OCI-LY3 (cell line): Measurements from ENCODE around the gene ANKRD34B.

ENCODE experiments used
- H2AFZ ChIP-seq: fragments of 200-600, 300-600 bp; shearing (Covaris generic); 2 replicates; pipeline ENCODE4 v1.6.0; 2014; ENCODE audit warnings: antibody characterized with exemption, low read depth, low read length
- H3K27ac ChIP-seq: fragments of 200-600, 300-600 bp; sonication (generic); 2 replicates; pipeline ENCODE4 v1.5.1; 2014; ENCODE audit warnings: mild to moderate bottlenecking, low read length, moderate library complexity, mixed read lengths
- H3K27me3 ChIP-seq: fragments of 200-600, 300-600 bp; sonication (generic); 2 replicates; pipeline ENCODE4 v1.6.1; 2014; ENCODE audit warnings: low read depth, low read length, mixed read lengths
- H3K36me3 ChIP-seq: fragments of 200-600, 300-600 bp; sonication (generic); replicated peaks from 2 replicates; pipeline ENCODE3; 2014; ENCODE audit warnings: low read depth, low read length, mixed read lengths
- H3K4me1 ChIP-seq: fragments of 300-600, 200-600 bp; sonication (generic); 2 replicates; pipeline ENCODE4 v1.6.1; 2014; ENCODE audit warnings: low read length, mixed read lengths
- H3K4me2 ChIP-seq: fragments of 200-600, 300-600 bp; sonication (generic); 2 replicates; pipeline ENCODE4 v1.6.1; 2014; ENCODE audit warnings: low read length, mixed read lengths
- H3K4me3 ChIP-seq: fragments of 300-600, 200-600 bp; sonication (generic); 2 replicates; pipeline ENCODE4 v1.5.1; 2014; ENCODE audit warnings: antibody characterized with exemption, mild to moderate bottlenecking, low read length, moderate library complexity
- H3K79me2 ChIP-seq: fragments of 300-600, 200-600 bp; shearing (Covaris generic); 2 replicates; pipeline ENCODE4 v1.6.1; 2014; ENCODE audit warnings: mild to moderate bottlenecking, low read length, mixed read lengths
- H3K9ac ChIP-seq: fragments of 300-600, 200-600 bp; shearing (Covaris generic); 2 replicates; pipeline ENCODE4 v1.6.0; 2014; ENCODE audit warnings: mild to moderate bottlenecking, low read length, moderate library complexity
- H3K9me3 ChIP-seq: fragments of 200-600, 300-600 bp; shearing (Covaris generic); 2 replicates; pipeline ENCODE4 v1.6.1; 2014; ENCODE audit warnings: low read length, mixed read lengths; ENCODE audit not compliant: insufficient read depth
- H4K20me1 ChIP-seq: fragments of 200-600, 300-600 bp; sonication (generic); 2 replicates; pipeline ENCODE4 v1.6.1; 2016; ENCODE audit warnings: low read length, mixed read lengths; ENCODE audit not compliant: insufficient read depth
- EZH2phosphoT487 ChIP-seq: fragments of 200-600 bp; shearing (Covaris generic); IDR thresholded peaks from 2 replicates; pipeline ENCODE4 v1.6.1; 2018; ENCODE audit warnings: antibody characterized with exemption, mixed run types, low read depth
- TF ChIP-seq, protein P1 (sequence below): fragments of 200-600, 300-600 bp; sonication (generic); IDR thresholded peaks from 2 replicates; pipeline ENCODE4 v1.5.1; 2014; ENCODE audit warnings: antibody characterized with exemption, low read length, low read depth

Gene ANKRD34B

DNA sequence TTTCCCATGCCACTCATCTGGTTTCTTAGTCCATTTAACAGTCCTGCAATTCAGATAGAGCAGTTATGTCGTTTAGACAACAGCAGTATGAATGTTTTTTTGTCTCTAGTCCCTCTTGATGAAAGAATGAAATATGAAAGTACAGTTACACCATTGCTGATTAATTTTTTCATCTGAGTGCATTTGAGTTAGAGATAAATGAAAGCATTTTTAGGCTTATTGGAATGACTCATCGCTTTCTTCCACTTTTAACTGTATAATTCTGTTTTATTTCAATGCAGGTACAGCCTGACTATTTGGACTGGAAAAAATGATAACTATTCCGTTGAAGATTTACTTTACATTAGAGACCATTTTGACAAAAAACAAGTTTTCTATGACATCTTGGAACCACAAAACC lies 28.7 kb downstream of the ANKRD34B start:
- Histone ChIP-seq H3K4me1 (peaks cover 5% of the 10 kb centered on the region), H2AFZ (no peak overlapping the region), H3K27me3 (no peaks in the 10 kb centered on the region), H3K9ac (no peak overlapping the region), H3K9me3 (no peaks in the 10 kb centered on the region), H3K4me3 (no peak overlapping the region), H3K27ac (no peak overlapping the region), H3K79me2 (no peaks in the 10 kb centered on the region), H3K36me3 (no peaks in the 10 kb centered on the region), H3K4me2 (no peak overlapping the region), H4K20me1 (no peaks in the 10 kb centered on the region)
- TF ChIP-seq EZH2phosphoT487: no peak
- TF ChIP-seq, protein P1, sequence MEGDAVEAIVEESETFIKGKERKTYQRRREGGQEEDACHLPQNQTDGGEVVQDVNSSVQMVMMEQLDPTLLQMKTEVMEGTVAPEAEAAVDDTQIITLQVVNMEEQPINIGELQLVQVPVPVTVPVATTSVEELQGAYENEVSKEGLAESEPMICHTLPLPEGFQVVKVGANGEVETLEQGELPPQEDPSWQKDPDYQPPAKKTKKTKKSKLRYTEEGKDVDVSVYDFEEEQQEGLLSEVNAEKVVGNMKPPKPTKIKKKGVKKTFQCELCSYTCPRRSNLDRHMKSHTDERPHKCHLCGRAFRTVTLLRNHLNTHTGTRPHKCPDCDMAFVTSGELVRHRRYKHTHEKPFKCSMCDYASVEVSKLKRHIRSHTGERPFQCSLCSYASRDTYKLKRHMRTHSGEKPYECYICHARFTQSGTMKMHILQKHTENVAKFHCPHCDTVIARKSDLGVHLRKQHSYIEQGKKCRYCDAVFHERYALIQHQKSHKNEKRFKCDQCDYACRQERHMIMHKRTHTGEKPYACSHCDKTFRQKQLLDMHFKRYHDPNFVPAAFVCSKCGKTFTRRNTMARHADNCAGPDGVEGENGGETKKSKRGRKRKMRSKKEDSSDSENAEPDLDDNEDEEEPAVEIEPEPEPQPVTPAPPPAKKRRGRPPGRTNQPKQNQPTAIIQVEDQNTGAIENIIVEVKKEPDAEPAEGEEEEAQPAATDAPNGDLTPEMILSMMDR: no peak

DNA sequence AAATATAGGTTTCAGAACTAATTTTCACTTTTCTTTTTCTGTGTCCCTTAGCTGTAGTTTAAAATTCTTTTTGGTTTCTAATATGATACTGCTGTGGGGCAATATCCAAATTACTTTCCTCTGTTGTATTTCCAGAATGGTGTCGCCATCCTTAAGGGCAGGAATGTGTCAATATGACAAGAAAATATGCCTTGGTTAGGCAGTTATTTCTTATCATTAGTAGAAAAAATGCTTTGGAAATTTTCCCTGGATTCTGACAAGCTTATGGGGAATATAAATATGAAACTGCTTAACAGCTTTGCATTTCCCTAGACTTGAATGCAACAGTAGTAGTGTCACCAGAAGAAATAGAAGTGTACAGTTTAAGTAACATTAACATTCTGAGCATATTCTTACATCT lies 29.4 kb downstream of the ANKRD34B start:
- H3K9me3 ChIP-seq: no peaks in the 10 kb centered on the region
- no peak overlapping the region for H3K9ac ChIP-seq
- H3K4me3 ChIP-seq: no peak overlapping the region
- H3K4me2 ChIP-seq: no peak overlapping the region
- no peaks in the 10 kb centered on the region for H3K27me3 ChIP-seq
- no peaks in the 10 kb centered on the region for H4K20me1 ChIP-seq
- TF ChIP-seq, protein P1: no peak
- TF ChIP-seq EZH2phosphoT487: no peak
- peaks cover 5% of the 10 kb centered on the region for H3K4me1 ChIP-seq
- no peaks in the 10 kb centered on the region for H3K36me3 ChIP-seq
- H2AFZ ChIP-seq: no peak overlapping the region
- H3K79me2 ChIP-seq: no peaks in the 10 kb centered on the region
- H3K27ac ChIP-seq: no peak overlapping the region

GRCh38 chr5:80516826-80517225 lies 53.3 kb downstream of the ANKRD34B start:
- Histone ChIP-seq H3K9me3 (no peaks in the 10 kb centered on the region), H3K79me2 (no peaks in the 10 kb centered on the region), H2AFZ (no peak overlapping the region), H3K9ac (no peak overlapping the region), H3K36me3 (no peaks in the 10 kb centered on the region), H3K27me3 (no peaks in the 10 kb centered on the region), H3K4me3 (no peak overlapping the region), H3K4me2 (no peak overlapping the region), H3K27ac (no peak overlapping the region), H3K4me1 (no peaks in the 10 kb centered on the region), H4K20me1 (no peaks in the 10 kb centered on the region)
- TF ChIP-seq, protein P1: no peak
- no peak for TF ChIP-seq EZH2phosphoT487

DNA sequence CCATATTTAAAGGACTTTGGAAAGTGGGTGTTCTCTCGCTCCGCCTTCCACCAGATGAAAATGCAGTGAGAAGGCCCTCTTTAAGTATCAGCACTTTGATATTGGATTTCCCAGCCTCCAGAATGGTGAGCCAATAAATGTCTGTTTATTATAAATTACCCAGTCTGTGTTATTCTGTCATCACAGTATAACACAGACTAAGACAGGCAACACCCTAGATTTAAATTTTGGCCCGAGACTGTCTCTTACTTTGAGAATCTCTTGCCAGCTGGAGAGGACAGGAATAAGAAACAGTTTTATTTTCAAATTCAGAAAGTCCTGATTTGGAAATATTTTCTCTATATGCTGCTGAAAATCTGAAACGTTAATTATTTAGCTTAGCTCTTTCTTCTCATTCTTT lies 60.7 kb downstream of the ANKRD34B start:
- Histone ChIP-seq H3K4me2 (no peak overlapping the region), H3K27ac (no peak overlapping the region), H3K9me3 (no peaks in the 10 kb centered on the region), H3K79me2 (no peaks in the 10 kb centered on the region), H3K4me3 (no peak overlapping the region), H3K9ac (no peak overlapping the region), H4K20me1 (no peaks in the 10 kb centered on the region), H3K36me3 (no peaks in the 10 kb centered on the region), H2AFZ (no peak overlapping the region), H3K4me1 (no peaks in the 10 kb centered on the region), H3K27me3 (no peaks in the 10 kb centered on the region)
- TF ChIP-seq, protein P1: no peak
- no peak for TF ChIP-seq EZH2phosphoT487
